Loucy (cell line): ENCODE measurements around the gene ALG12.

Experiments
- H2AFZ ChIP-seq: fragments of 200-600 bp; sonication (generic); 2 replicates; pipeline ENCODE4 v1.6.0; 2016; ENCODE audit warnings: antibody characterized with exemption, mild to moderate bottlenecking, low read length, moderate library complexity
- H3F3A ChIP-seq: fragments of 200-600 bp; 2 replicates; pipeline ENCODE4 v1.6.0; 2016; ENCODE audit warnings: antibody characterized with exemption, low read depth, mild to moderate bottlenecking
- H3K27me3 ChIP-seq: fragments of 200-600 bp; sonication (generic); 2 replicates; pipeline ENCODE4 v1.6.1; 2014; ENCODE audit warnings: low read length, mild to moderate bottlenecking; ENCODE audit not compliant: insufficient read depth, poor library complexity, severe bottlenecking
- H3K36me3 ChIP-seq: fragments of 200-600 bp; sonication (generic); 2 replicates; pipeline ENCODE4 v1.6.1; 2016; ENCODE audit warnings: low read length; ENCODE audit not compliant: insufficient read depth
- H3K4me1 ChIP-seq: fragments of 200-600 bp; sonication (generic); 2 replicates; pipeline ENCODE4 v1.5.1; 2014; ENCODE audit warnings: low read length, mild to moderate bottlenecking; ENCODE audit not compliant: insufficient read depth, poor library complexity, severe bottlenecking
- H3K4me2 ChIP-seq: fragments of 200-600 bp; sonication (generic); 2 replicates; pipeline ENCODE4 v1.6.0; 2014; ENCODE audit warnings: antibody characterized with exemption, low read length, low read depth, mild to moderate bottlenecking; ENCODE audit not compliant: poor library complexity, severe bottlenecking
- H3K4me3 ChIP-seq: fragments of 200-600 bp; sonication (generic); 2 replicates; pipeline ENCODE4 v1.5.1; 2014; ENCODE audit warnings: low read length, mild to moderate bottlenecking, mixed read lengths; ENCODE audit not compliant: poor library complexity, severe bottlenecking
- H3K79me2 ChIP-seq: fragments of 200-600 bp; sonication (generic); 2 replicates; pipeline ENCODE4 v1.6.1; 2014; ENCODE audit warnings: low read length; ENCODE audit not compliant: insufficient read depth
- H3K9ac ChIP-seq: fragments of 200-600 bp; sonication (generic); 2 replicates; pipeline ENCODE4 v1.6.0; 2014; ENCODE audit warnings: mild to moderate bottlenecking, low read depth, low read length, moderate library complexity; ENCODE audit not compliant: poor library complexity, severe bottlenecking
- H3K9me2 ChIP-seq: fragments of 200-600 bp; sonication (generic); replicated peaks from 2 replicates; pipeline ENCODE4 v1.6.1; 2016; ENCODE audit warnings: low read depth, low read length, mixed read lengths
- H3K9me3 ChIP-seq: fragments of 200-600 bp; sonication (generic); 2 replicates; pipeline ENCODE4 v1.6.1; 2014; ENCODE audit warnings: mild to moderate bottlenecking, antibody characterized with exemption, low read length, low read depth; ENCODE audit not compliant: insufficient read depth
- H4K20me1 ChIP-seq: fragments of 200-600 bp; sonication (generic); 2 replicates; pipeline ENCODE4 v1.6.0; 2014; ENCODE audit warnings: antibody characterized with exemption, low read length, mild to moderate bottlenecking; ENCODE audit not compliant: insufficient read depth, poor library complexity, severe bottlenecking
- CTCF ChIP-seq: fragments of 200-600 bp; sonication (generic); conservative IDR thresholded peaks from 2 replicates; pipeline ENCODE4 v1.5.1; 2014; ENCODE audit warnings: mild to moderate bottlenecking, antibody characterized with exemption, low read length
- EZH2phosphoT487 ChIP-seq: fragments of 200-600 bp; IDR thresholded peaks from 2 replicates; pipeline ENCODE4 v1.6.1; 2018; ENCODE audit warnings: antibody characterized with exemption, mild to moderate bottlenecking, moderate library complexity, borderline replicate concordance

The ALG12 gene

GRCh38 chr22:49929211-49929979, 11.2 kb upstream of the ALG12 start:
- H4K20me1 ChIP-seq, result no peaks in the 10 kb centered on the region
- no peaks in the 10 kb centered on the region for H3K79me2 ChIP-seq
- H3K9ac ChIP-seq, result no peak overlapping the region
- no peaks in the 10 kb centered on the region for H3K36me3 ChIP-seq
- TF ChIP-seq EZH2phosphoT487, result no peak
- TF ChIP-seq CTCF, result peak; percentile 64
- H3F3A ChIP-seq, result peaks cover 10% of the 10 kb centered on the region; the same call in 1 of the 2 replicates
- H3K9me3 ChIP-seq, result no peaks in the 10 kb centered on the region
- H2AFZ ChIP-seq, result peak overlapping the region; percentile 68; the same call in 1 of the 2 replicates
- H3K9me2 ChIP-seq, result no peaks in the 10 kb centered on the region
- peaks cover 39% of the 10 kb centered on the region for H3K4me1 ChIP-seq
- H3K4me2 ChIP-seq, result peak overlapping the region; percentile 41
- H3K27me3 ChIP-seq, result no peaks in the 10 kb centered on the region
- peak overlapping the region; percentile 16 for H3K4me3 ChIP-seq

GRCh38 chr22:49928555-49929210, 10.4 kb upstream of the ALG12 start:
- Histone ChIP-seq H4K20me1 (no peaks in the 10 kb centered on the region), H3K4me3 (no peak overlapping the region), H3K27me3 (no peaks in the 10 kb centered on the region), H2AFZ (no peak overlapping the region), H3K9me3 (no peaks in the 10 kb centered on the region), H3K9me2 (no peaks in the 10 kb centered on the region), H3K4me2 (no peak overlapping the region), H3K36me3 (no peaks in the 10 kb centered on the region), H3K79me2 (no peaks in the 10 kb centered on the region), H3F3A (peaks cover 8% of the 10 kb centered on the region; the same call in 1 of the 2 replicates), H3K4me1 (peaks cover 32% of the 10 kb centered on the region), H3K9ac (no peak overlapping the region)
- TF ChIP-seq CTCF (no peak), EZH2phosphoT487 (no peak)

- Histone ChIP-seq H3K36me3 (no peaks in the 10 kb centered on the region), H3K9ac (no peak overlapping the region), H3F3A (peaks cover 2% of the 10 kb centered on the region; the same call in 1 of the 2 replicates), H3K9me2 (no peaks in the 10 kb centered on the region), H3K4me1 (peaks cover 26% of the 10 kb centered on the region), H3K4me2 (no peak overlapping the region), H3K4me3 (no peak overlapping the region), H3K9me3 (no peaks in the 10 kb centered on the region), H2AFZ (no peak overlapping the region), H3K79me2 (no peaks in the 10 kb centered on the region), H3K27me3 (no peaks in the 10 kb centered on the region), H4K20me1 (no peaks in the 10 kb centered on the region)
- TF ChIP-seq EZH2phosphoT487 (no peak), CTCF (no peak)
Measured at GRCh38 chr22:49928185-49928495, 9.9 kb upstream of the ALG12 start.
